ENCODE data around the gene FRY.

Gene FRY

GRCh38 chr13:32036757-32037156 is 5.2 kb downstream of the FRY start:
- POLR2A ChIA-PET = no interaction called here
- DNase-seq (ENCODE audit: extremely low spot score) = no peak
- no peak for TF ChIP-seq CTCF (IDR thresholded peaks at IDR 0.05; ENCODE audit: control extremely low read depth, extremely low read depth, low read depth, missing control alignments)
- CTCF ChIA-PET = interaction anchor here (1.0 kb wide), 1 partner anchor 35 kb away, joined by 3 read pairs; no protein-coding TSS in a partner anchor

- no peak for TF ChIP-seq CTCF (IDR thresholded peaks at IDR 0.05; ENCODE audit: control extremely low read depth, extremely low read depth, low read depth, missing control alignments)
- no peak for DNase-seq (ENCODE audit: extremely low spot score)
- POLR2A ChIA-PET = no interaction called here
- CTCF ChIA-PET = interaction anchor here (1.1 to 1.8 kb wide), 3 partner anchors 14 to 128 kb away, joined by 3 to 8 read pairs (median 3); no protein-coding TSS in a partner anchor
Measured at GRCh38 chr13:32037471-32037870, 5.9 kb downstream of the FRY start.

GRCh38 chr13:32038343-32038742 is 6.8 kb downstream of the FRY start:
- DNase-seq (ENCODE audit: extremely low spot score) = no peak
- no peak for TF ChIP-seq CTCF (IDR thresholded peaks at IDR 0.05; ENCODE audit: control extremely low read depth, extremely low read depth, low read depth, missing control alignments)
- CTCF ChIA-PET = interaction anchor here (0.8 to 1.8 kb wide), 5 partner anchors 9 to 129 kb away, joined by 3 to 8 read pairs (median 3); no protein-coding TSS in a partner anchor
- POLR2A ChIA-PET = no interaction called here

GRCh38 chr13:32039056-32039455 is 7.5 kb downstream of the FRY start:
- ChIA-PET POLR2A (no interaction called here), CTCF (interaction anchor here (0.8 to 1.8 kb wide), 5 partner anchors 9 to 129 kb away, joined by 3 to 8 read pairs (median 4); no protein-coding TSS in a partner anchor)
- DNase-seq (ENCODE audit: extremely low spot score) = no peak
- no peak for TF ChIP-seq CTCF (IDR thresholded peaks at IDR 0.05; ENCODE audit: control extremely low read depth, extremely low read depth, low read depth, missing control alignments)

- ChIA-PET POLR2A (no interaction called here), CTCF (interaction anchor here (1.2 to 1.8 kb wide), 3 partner anchors 10 to 129 kb away, joined by 3 to 4 read pairs (median 4); no protein-coding TSS in a partner anchor)
- TF ChIP-seq CTCF (IDR thresholded peaks at IDR 0.05; ENCODE audit: control extremely low read depth, extremely low read depth, low read depth, missing control alignments) = no peak
- no peak for DNase-seq (ENCODE audit: extremely low spot score)
Measured at GRCh38 chr13:32039528-32039927, 8.0 kb downstream of the FRY start.

GRCh38 chr13:32040052-32040642 is 8.6 kb downstream of the FRY start:
- ChIA-PET POLR2A (interaction anchor here (0.6 kb wide), 1 partner anchor 205 kb away, joined by 3 read pairs; no protein-coding TSS in a partner anchor), CTCF (interaction anchor here (1.8 to 2.1 kb wide), 5 partner anchors 7 to 130 kb away, joined by 4 to 11 read pairs (median 4); partner anchors contain the start of gene FRY)
- TF ChIP-seq CTCF (IDR thresholded peaks at IDR 0.05; ENCODE audit: control extremely low read depth, extremely low read depth, low read depth, missing control alignments) = no peak
- DNase-seq (ENCODE audit: extremely low spot score) = no peak

All from GM10248 (cell line).